HepG2 (cell line): ENCODE results near the gene ARL14EPL. TPM values are rescaled to one million over a fixed set of nuclear protein-coding genes. Genes with fewer than 3 reads are reported as not detected.

Source experiments
- ATAC-seq: fragments of 200-7000 bp; cut with Tn5 transposase; 3 replicates; pipeline ENCODE4 v1.9.1; 2020; ENCODE audit warnings: mild to moderate bottlenecking, moderate library complexity
- BruUV-seq: library from RNA; stranded (reverse); fragments of 400-500 nt; replicated peaks from 2 replicates; lab custom pipeline; 2021; lab: Mats Ljungman, UMichigan
- CTCF ChIA-PET: fragments of 300-600 bp; formaldehyde crosslinking; extraction: SDS; loops from one replicate; lab custom pipeline; 2021; ENCODE audit warnings: low total read pairs, inconsistent platforms, low intra/inter-chr PET ratio; lab: Yijun Ruan, JAX
- POLR2A ChIA-PET: fragments of 350-600 bp; sonication (Branson Sonifier 250); formaldehyde crosslinking; loops from one replicate; lab custom pipeline; 2020; ENCODE audit warnings: antibody characterized with exemption, inconsistent platforms; lab: Yijun Ruan, JAX
- DNase-seq: peaks from one replicate; pipeline ENCODE4 v3.0.0-alpha.2; 2015; ENCODE audit warnings: low spot score
- FAIRE-seq: peaks from 3 replicates; lab custom pipeline; 2011; peaks lifted over from hg19 to GRCh38; lab: Jason Lieb, UNC
- H2AFZ ChIP-seq: one replicate; pipeline ENCODE4 v1.6.1; 2011; ENCODE audit warnings: low read length, inconsistent platforms
- H3K27ac ChIP-seq: fragments of 300-600 bp; 3 replicates; pipeline ENCODE4 v1.8.0; 2011; ENCODE audit warnings: mixed run types, mild to moderate bottlenecking, mixed read lengths, low read length, inconsistent platforms; ENCODE audit not compliant: insufficient read depth; ENCODE audit errors: extremely low read length
- H3K27me3 ChIP-seq, 2 experiments: fragments of 200-600 bp in 1 of 2; 2 replicates in 1 of 2; 3 replicates in 1 of 2; pipeline versions ENCODE4 v1.6.0 to v1.8.0; 2011; ENCODE audit warnings: low read length in 2 of 2, mild to moderate bottlenecking in 2 of 2, moderate library complexity in 2 of 2, inconsistent platforms in 1 of 2; ENCODE audit not compliant: insufficient read depth in 2 of 2, control insufficient read depth in 1 of 2
- H3K36me3 ChIP-seq, 2 experiments: fragments of 200-600 bp in 1 of 2; replicated peaks in 1 of 2; 2 replicates in 1 of 2; 3 replicates in 1 of 2; pipeline versions ENCODE4 v1.5.1 to v1.8.0; 2011; ENCODE audit warnings: low read length in 2 of 2, inconsistent platforms in 1 of 2; ENCODE audit not compliant: insufficient read depth in 2 of 2, control insufficient read depth in 1 of 2
- H3K4me1 ChIP-seq: 2 replicates; pipeline ENCODE4 v1.5.1; 2012; ENCODE audit warnings: low read length, inconsistent platforms; ENCODE audit not compliant: insufficient read depth
- H3K4me2 ChIP-seq: 2 replicates; pipeline ENCODE4 v1.6.0; 2011; ENCODE audit warnings: low read depth, low read length, inconsistent platforms
- H3K4me3 ChIP-seq, 3 experiments: fragments of 200-600 bp in 1 of 3; sonication (generic), shearing (Covaris generic) in 1 of 3; replicated peaks in 1 of 3; 2 replicates each; pipeline ENCODE4 v1.5.1; 2011 to 2016; ENCODE audit warnings: low read length in 3 of 3, inconsistent platforms in 2 of 3, low read depth in 2 of 3, mild to moderate bottlenecking in 2 of 3, control low read depth in 1 of 3, mixed read lengths in 1 of 3; ENCODE audit not compliant: insufficient read depth in 1 of 3
- H3K79me2 ChIP-seq: one replicate; pipeline ENCODE4 v1.6.1; 2011; ENCODE audit warnings: low read length, inconsistent platforms; ENCODE audit not compliant: insufficient read depth
- H3K9ac ChIP-seq: 2 replicates; pipeline ENCODE4 v1.6.0; 2011; ENCODE audit warnings: mild to moderate bottlenecking, low read depth, low read length, inconsistent platforms; ENCODE audit not compliant: insufficient read depth
- H3K9me3 ChIP-seq: 2 replicates; pipeline ENCODE4 v1.5.1; 2012; ENCODE audit warnings: mild to moderate bottlenecking, low read length
- H4K20me1 ChIP-seq: 2 replicates; pipeline ENCODE4 v1.6.0; 2011; ENCODE audit warnings: inconsistent platforms, mild to moderate bottlenecking, low read length, moderate library complexity; ENCODE audit not compliant: insufficient read depth
- CBFB ChIP-seq: sonication (generic); formaldehyde crosslinking; IDR thresholded peaks from 2 replicates; pipeline ENCODE4 v1.4.0; 2020; ENCODE audit warnings: missing genetic modification reagents
- CCAR2 ChIP-seq: fragments of 200-400 bp; formaldehyde crosslinking; optimal IDR thresholded peaks from 2 replicates; pipeline ENCODE3; 2018; ENCODE audit warnings: low read depth, mild to moderate bottlenecking, low read length, moderate library complexity
- DMAP1 ChIP-seq: IDR thresholded peaks from 2 replicates; pipeline ENCODE4 v1.6.1; 2016
- ERF ChIP-seq: IDR thresholded peaks from 2 replicates; pipeline ENCODE4 v1.6.1; 2018; ENCODE audit warnings: missing biosample characterization, missing genetic modification reagents
- MAFK ChIP-seq, 2 experiments: IDR thresholded peaks in 1 of 2; conservative IDR thresholded peaks in 1 of 2; 2 replicates each; pipeline ENCODE4 v1.6.1; 2011; ENCODE audit warnings: improper control_type of control experiment in 2 of 2, low read length in 2 of 2
- RBM39 ChIP-seq: fragments of 200-400 bp; formaldehyde crosslinking; IDR thresholded peaks from one replicate; pipeline ENCODE4 v1.6.1; 2018; ENCODE audit warnings: antibody characterized with exemption, mild to moderate bottlenecking, low read depth, low read length; ENCODE audit not compliant: poor library complexity, severe bottlenecking
- SOX13 ChIP-seq, 3 experiments: fragments of 450-650 bp in 1 of 3; sonication (generic) in 1 of 3; formaldehyde crosslinking in 1 of 3; IDR thresholded peaks in 2 of 3; conservative IDR thresholded peaks in 1 of 3; 2 replicates each; pipeline versions ENCODE4 v1.5.0 to v1.6.1; 2016 to 2020; ENCODE audit warnings: antibody characterized with exemption in 1 of 3, mild to moderate bottlenecking in 1 of 3, missing compliant biosample characterization in 1 of 3, missing genetic modification reagents in 1 of 3, moderate library complexity in 1 of 3
- TIGD3 ChIP-seq: sonication (generic); formaldehyde crosslinking; IDR thresholded peaks from 2 replicates; pipeline ENCODE4 v1.5.1; 2020; ENCODE audit warnings: mild to moderate bottlenecking, missing genetic modification reagents, borderline replicate concordance
- ZNF33A ChIP-seq: sonication (generic); formaldehyde crosslinking; IDR thresholded peaks from 2 replicates; pipeline ENCODE4 v1.5.1; 2020; ENCODE audit warnings: missing genetic modification reagents, mild to moderate bottlenecking, moderate library complexity, borderline replicate concordance
- ZNF558 ChIP-seq: sonication (generic); formaldehyde crosslinking; IDR thresholded peaks from 2 replicates; pipeline ENCODE4 v1.9.0; 2022; ENCODE audit warnings: mild to moderate bottlenecking, missing genetic modification reagents, borderline replicate concordance
- ZNF644 ChIP-seq: IDR thresholded peaks from 2 replicates; pipeline ENCODE4 v1.6.1; 2016; ENCODE audit warnings: low read depth
- ZNF670 ChIP-seq: sonication (generic); formaldehyde crosslinking; IDR thresholded peaks from 2 replicates; pipeline ENCODE4 v1.8.0; 2022; ENCODE audit warnings: mild to moderate bottlenecking, missing genetic modification reagents, borderline replicate concordance
- in situ Hi-C: cut with HindIII; loops from 2 replicates; pipeline ENCODE4 v1.10.0; 2017; ENCODE audit warnings: low pct_unique_long_range_greater_than_20kb; ENCODE audit not compliant: extremely low pct_ligation_motif_present
- intact Hi-C: fragments of 100-400 bp; cut with micrococcal nuclease; formaldehyde crosslinking; loops from one replicate; pipeline ENCODE4 v1.10.0; 2022; ENCODE audit not compliant: unreplicated experiment
- polyA plus RNA-seq, 8 experiments: library from polyadenylated mRNA; depleted of rRNA in 3 of 8; stranded (reverse) in 7 of 8; unstranded in 1 of 8; fragments of >200 nt; fragmentation: Illumina TruSeq in 4 of 8; extraction: Trizol in 4 of 8; gene quantifications; 2 replicates each; pipeline versions ENCODE4 v1.2.1 to v1.2.3, GENCODE V29; 2011 to 2016; ENCODE audit warnings: low read depth in 4 of 8, missing spikeins in 1 of 8, mixed read lengths in 1 of 8; ENCODE audit not compliant: insufficient read depth in 1 of 8
- total RNA-seq, 5 experiments: library from RNA; depleted of rRNA; stranded (reverse); fragments of >200 nt; fragmentation: Illumina TruSeq; extraction: Trizol; gene quantifications; 2 replicates each; pipeline ENCODE4 v1.2.3, GENCODE V29; 2016; ENCODE audit warnings: low read depth in 1 of 5
- TF ChIP-seq, protein P1 (sequence below): sonication (generic); formaldehyde crosslinking; conservative IDR thresholded peaks from 2 replicates; pipeline ENCODE4 v1.4.0; 2020; ENCODE audit warnings: missing genetic modification reagents
- TF ChIP-seq, protein P2 (sequence below): sonication (generic); formaldehyde crosslinking; IDR thresholded peaks from 2 replicates; pipeline ENCODE4 v1.4.0; 2020; ENCODE audit warnings: mild to moderate bottlenecking, missing genetic modification reagents

ARL14EPL gene
- total and polyA plus RNA-seq, 2 of the 13 experiments (the other 11 are each of a cell fraction or from before 2014, with no cell fraction given) = not detected

DNA sequence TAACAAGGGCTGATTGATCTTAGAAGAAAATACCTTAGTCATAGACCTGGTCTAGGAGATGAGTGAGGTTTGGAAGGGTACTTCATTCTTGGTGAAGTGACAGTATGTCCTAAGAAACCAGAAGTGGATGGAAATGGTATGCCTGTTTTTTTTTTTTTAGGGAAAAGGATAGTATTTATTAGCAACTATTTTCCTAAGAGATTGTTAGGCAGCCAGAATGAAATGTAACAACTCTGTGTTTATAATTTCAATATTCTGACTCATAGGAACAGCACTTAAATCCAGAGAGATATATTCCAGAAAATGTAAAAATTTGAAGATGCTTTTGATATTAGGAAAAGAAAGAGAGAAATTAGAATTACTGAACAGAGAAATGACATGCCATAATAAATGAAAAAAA is 21.2 kb upstream of the ARL14EPL start:
- DNase-seq = no peak
- CTCF ChIA-PET = no interaction called here
- Histone ChIP-seq H3K9ac (no peak overlapping the region), H3K27me3 (no peaks in the 10 kb centered on the region; a peak in 1 of 5 replicates), H3K79me2 (no peaks in the 10 kb centered on the region), H3K4me1 (no peaks in the 10 kb centered on the region), H2AFZ (no peak overlapping the region), H3K9me3 (no peaks in the 10 kb centered on the region), H3K27ac (no peak overlapping the region), H3K36me3 (no peaks in the 10 kb centered on the region), H3K4me2 (no peak overlapping the region), H3K4me3 (no peak overlapping the region), H4K20me1 (no peaks in the 10 kb centered on the region)
- no peak for FAIRE-seq
- intact Hi-C loops (no loop called here), in situ Hi-C loops (no loop called here)
- POLR2A ChIA-PET = no interaction called here
- ATAC-seq = no peak
- no TSS peak for BruUV-seq
- TF ChIP-seq ZNF558 (CRISPR knock-in tag) (no peak), ZNF644 (CRISPR knock-in tag) (no peak), ZNF670 (CRISPR knock-in tag) (no peak), ZNF33A (CRISPR knock-in tag) (no peak), CCAR2 (no peak), CBFB (CRISPR knock-in tag) (no peak), DMAP1 (CRISPR knock-in tag) (no peak), SOX13 (IDR thresholded peaks at IDR 0.05) (no peak), SOX13 (CRISPR knock-in tag; conservative IDR thresholded peaks at IDR 0.05 in 1 of 2, IDR thresholded peaks at IDR 0.05 in 1 of 2) (no peak), ERF (no peak), RBM39 (no peak), TIGD3 (CRISPR knock-in tag) (no peak), MAFK (conservative IDR thresholded peaks at IDR 0.05 in 1 of 2, IDR thresholded peaks at IDR 0.05 in 1 of 2; ENCODE audit: low read length in 2 of 2) (no peak)
- TF ChIP-seq, protein P1, sequence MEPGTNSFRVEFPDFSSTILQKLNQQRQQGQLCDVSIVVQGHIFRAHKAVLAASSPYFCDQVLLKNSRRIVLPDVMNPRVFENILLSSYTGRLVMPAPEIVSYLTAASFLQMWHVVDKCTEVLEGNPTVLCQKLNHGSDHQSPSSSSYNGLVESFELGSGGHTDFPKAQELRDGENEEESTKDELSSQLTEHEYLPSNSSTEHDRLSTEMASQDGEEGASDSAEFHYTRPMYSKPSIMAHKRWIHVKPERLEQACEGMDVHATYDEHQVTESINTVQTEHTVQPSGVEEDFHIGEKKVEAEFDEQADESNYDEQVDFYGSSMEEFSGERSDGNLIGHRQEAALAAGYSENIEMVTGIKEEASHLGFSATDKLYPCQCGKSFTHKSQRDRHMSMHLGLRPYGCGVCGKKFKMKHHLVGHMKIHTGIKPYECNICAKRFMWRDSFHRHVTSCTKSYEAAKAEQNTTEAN (CRISPR knock-in tag) = no peak
- TF ChIP-seq, protein P2, sequence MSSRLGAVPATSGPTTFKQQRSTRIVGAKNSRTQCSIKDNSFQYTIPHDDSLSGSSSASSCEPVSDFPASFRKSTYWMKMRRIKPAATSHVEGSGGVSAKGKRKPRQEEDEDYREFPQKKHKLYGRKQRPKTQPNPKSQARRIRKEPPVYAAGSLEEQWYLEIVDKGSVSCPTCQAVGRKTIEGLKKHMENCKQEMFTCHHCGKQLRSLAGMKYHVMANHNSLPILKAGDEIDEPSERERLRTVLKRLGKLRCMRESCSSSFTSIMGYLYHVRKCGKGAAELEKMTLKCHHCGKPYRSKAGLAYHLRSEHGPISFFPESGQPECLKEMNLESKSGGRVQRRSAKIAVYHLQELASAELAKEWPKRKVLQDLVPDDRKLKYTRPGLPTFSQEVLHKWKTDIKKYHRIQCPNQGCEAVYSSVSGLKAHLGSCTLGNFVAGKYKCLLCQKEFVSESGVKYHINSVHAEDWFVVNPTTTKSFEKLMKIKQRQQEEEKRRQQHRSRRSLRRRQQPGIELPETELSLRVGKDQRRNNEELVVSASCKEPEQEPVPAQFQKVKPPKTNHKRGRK (CRISPR knock-in tag) = no peak
